HG03095 (cell line): Measurements from ENCODE around the gene SEMA4D.
A peak's percentile ranks its signal among the peaks of the same experiment; 100 is the strongest.

Source experiments
- ATAC-seq: cut with Tn5 transposase; IDR thresholded peaks from one replicate; pipeline ENCODE4 v1.9.1; 2021; ENCODE audit warnings: moderate library complexity; ENCODE audit not compliant: unreplicated experiment

The SEMA4D gene

GRCh38 chr9:89329917-89330316, 168.0 kb downstream of the SEMA4D start:
- no peak for ATAC-seq

DNA sequence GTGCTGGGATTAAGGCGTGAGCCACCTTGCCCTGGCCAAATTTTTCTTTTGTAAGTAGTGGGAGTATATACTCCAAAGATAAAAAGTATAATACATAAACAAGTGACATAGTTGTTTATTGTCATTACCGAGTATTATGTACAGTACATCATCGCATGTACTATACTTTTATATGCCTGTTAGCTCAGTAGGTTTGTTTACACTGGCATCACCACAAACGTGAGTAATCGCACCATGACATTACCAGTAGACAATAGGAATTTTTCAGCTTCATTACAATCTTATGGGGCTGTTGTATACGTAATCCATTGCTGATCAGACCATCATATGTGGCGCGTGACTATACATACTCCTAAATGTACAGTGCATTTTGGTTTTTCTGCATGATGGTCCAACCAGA, 169.8 kb downstream of the SEMA4D start:
- no peak for ATAC-seq

DNA sequence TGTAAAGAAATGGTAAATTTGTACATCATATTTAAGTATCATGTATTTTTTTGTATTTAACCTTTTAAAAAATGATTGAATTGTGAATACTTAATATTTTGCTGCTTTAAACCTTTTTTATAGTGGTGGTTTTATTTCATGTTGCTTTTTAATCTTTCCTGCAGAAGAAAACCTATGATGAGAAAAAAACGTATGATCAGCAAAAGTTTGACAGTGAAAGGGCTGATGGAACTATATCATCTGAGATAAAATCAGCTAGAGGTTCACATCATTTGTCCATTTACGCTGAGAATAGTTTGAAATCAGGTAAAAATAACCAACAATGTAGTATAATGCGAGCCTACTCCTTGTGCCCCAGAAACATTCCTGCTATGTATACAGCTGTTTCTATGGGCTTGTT, 172.2 kb downstream of the SEMA4D start:
- ATAC-seq, result no peak

DNA sequence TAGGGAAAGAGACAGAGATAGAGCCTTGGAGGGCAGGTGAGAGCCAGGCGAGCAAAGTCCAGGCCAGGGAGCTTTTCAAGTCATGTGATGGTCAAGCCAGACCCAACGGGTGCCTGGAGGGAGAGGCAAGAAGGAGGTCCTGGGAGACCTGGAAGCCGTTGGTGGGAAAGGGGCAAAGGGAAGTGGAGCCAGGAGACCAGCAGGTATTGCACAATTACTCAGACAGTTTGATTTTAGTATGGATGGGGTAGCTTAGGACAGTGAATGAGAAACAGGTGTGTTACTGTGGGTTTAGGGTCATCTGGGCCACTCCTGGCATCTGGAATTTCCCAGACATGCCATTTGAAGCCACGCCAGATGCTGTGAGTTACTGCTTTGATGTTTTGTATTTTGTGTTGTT, 174.5 kb downstream of the SEMA4D start:
- no peak for ATAC-seq

DNA sequence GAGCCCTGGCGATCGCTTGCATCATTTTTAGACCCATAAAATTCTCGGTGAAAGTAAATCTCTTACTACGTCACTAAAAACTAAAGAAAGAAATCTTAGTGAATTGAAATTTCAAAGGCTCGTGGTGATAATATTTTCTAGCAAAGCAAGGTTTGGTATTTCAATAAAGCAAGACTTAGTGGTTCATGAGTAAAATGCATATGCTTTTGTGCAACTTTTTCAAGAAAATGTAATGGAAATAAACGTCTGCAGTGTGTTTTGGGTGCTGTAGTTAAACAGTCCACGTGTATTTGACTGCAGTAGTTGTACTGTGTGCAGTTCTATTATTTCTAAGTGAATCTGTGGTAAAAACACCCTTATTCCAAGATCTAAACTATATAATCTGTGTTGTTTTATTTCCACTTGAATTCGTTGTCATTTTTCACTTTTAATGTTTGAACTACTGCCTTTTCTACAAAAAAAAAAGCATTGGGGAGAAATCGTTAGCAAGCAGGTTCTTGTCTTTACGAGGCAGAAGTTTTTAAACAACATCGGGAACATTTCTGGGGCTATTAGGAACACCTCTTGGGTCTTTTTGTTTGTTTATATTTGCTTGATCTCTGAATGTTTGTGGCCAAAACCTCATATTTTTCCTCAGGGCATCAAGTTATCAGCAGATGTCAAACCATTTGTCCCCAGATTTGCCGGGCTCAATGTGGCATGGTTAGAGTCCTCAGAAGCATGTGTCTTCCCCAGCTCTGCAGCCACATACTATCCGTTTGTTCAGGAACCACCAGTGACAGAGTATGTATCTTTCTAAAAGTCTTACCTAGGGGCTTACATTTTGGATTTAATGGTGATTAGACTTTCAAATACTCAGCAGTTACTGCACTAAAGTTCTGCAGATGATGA, 178.7 kb downstream of the SEMA4D start:
- ATAC-seq, result no peak

DNA sequence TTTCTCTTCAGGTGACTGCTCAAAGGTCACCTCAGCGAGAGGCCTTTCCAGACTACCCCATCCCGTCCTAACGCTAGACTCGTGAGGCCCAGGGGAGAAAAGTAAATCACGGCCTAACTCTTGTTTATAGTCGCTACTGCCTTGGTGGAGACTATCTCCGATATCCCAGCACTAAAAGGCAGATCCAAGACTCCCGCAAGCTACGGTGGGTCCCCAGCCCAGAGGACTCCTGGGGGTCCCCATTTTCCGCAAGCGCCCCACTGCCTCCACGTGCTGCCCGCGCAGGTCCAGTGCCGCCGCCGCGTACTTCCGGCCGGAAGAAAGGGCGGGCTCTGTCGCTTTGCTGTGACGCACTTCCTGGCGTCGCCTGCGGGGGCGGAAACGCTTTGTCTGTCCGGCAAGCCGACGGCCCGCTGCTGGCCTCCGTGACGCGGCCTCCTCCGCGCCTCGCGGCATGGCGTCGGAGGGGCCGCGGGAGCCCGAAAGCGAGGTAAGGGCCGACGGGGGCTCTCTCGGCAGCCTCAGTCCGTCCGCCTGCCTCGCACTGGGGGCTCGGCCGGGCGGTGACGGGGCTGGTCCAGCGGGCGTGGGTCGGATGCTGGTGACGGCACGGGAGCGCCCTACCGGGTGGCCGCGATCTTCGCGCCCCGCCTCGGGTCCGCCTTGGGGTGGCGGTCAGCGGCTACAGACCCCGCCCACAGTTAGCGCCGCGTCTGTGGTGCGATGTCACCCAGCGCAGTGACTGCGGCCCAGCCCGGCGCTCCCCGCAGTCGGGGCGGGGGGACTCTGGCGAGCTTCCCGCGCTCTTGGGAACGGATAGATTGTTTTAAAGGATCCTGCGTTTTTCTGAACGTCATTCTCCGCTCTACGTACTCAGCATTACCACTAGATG, 179.5 kb downstream of the SEMA4D start, which contains the start of gene SECISBP2:
TSS of gene SECISBP2 (plus strand) at position 378 of the 892 bp plus-strand sequence. CDS start at position 455, 77 bp downstream.
- peak; percentile 90 for ATAC-seq

DNA sequence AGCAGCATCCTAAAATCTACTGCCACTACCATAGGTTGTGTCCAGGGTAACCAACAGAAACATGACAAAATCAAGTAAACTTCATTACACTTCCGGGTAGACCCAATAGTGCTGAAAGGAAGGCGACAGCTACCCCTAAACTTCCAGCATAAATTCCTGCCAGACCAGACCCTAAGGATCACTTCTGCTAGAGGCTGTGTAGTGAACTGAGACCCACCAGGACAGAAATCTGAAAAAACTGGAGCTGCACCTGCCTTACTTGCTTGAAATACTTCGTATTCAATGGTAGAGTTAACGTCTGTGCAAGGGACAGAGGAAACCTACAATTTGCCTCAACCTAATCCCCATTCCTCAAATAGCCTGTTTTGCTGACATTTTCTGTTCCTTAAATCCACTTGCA, 180.6 kb downstream of the SEMA4D start:
- no peak for ATAC-seq

GRCh38 chr9:89315482-89315881, 182.4 kb downstream of the SEMA4D start:
- no peak for ATAC-seq

- no peak for ATAC-seq
Measured at GRCh38 chr9:89314955-89315354, 183.0 kb downstream of the SEMA4D start.

- ATAC-seq, result no peak
Measured at GRCh38 chr9:89313842-89314241, 184.1 kb downstream of the SEMA4D start.

DNA sequence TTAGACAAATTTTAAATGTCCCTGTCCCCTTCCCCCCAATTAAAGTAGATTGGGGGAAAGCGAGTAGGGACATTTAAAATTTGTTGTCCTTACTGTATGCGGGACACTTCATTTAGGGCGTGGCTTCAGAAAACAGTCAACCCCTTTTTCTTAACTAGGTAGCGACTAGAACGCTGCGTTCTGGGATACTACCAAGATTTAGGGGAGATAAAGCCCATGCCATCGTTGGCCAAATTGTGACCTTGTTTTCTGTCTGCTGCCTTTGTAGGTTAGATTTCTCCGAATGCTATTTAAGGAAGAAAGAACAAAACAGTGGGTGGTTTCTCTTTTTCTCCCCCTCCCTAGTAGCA, 185.7 kb downstream of the SEMA4D start:
- no peak for ATAC-seq

DNA sequence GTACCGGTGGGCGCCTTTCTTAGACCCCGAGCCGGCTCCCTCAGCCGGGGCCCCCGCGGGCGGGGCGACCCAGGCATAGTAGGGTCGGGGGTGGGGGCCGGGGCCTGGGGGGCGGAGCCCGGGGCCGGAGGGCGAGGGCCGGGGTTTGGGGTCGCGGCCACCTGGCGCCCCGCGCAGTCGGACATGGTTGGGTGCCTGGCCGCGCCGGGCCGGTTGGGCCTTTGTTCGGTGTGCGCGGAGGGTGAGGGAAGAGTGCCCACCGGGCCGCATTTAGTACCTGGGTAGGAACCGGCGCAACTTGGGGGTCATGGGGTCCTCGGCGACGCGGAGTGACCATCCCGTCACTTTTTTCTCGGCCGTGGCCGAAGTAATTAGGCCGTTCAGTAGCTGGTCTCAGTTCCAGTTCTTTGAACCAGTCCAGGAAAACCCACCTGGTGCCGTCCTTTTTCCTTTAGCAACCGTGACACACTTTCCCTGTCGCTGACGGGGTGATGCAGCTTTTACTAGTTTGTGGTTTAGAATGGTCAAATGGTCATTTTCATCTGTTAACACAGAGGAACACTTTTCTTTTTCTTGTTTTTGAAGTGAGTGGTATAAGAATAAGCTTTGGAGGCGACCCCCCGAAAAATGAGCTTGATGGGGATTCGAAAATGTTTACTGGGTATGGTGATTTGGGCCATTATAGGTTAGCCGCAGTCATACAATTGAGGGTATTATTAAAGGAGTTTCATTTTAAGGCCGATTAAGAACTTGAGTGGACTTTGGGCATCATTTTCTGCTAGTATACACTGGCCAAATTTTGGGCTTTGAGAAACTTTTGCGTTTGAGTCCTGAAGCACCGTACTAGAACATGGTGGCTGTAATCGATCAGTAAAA, 186.3 kb downstream of the SEMA4D start:
- ATAC-seq, result peak; percentile 1
